HCT116 (cell line): ENCODE results near the gene FICD. TPM values are rescaled to one million over a fixed set of nuclear protein-coding genes. Genes with fewer than 3 reads are reported as not detected.

Source experiments
- ATAC-seq: fragments of 200-7000 bp; cut with Tn5 transposase; 2 replicates; pipeline ENCODE4 v1.9.1; 2020; ENCODE audit warnings: mild to moderate bottlenecking, moderate library complexity
- BruUV-seq: library from RNA; stranded (reverse); fragments of 400-500 nt; replicated peaks from 2 replicates; lab custom pipeline; 2021; lab: Mats Ljungman, UMichigan
- CTCF ChIA-PET: fragments of 300-600 bp; sonication (Branson Sonifier 250); formaldehyde crosslinking; loops from one replicate; lab custom pipeline; 2021; ENCODE audit warnings: antibody characterized with exemption; lab: Charles Lee
- POLR2A ChIA-PET: fragments of 300-600, 350-600 bp; sonication (Branson Sonifier 250); formaldehyde crosslinking; loops from one replicate; lab custom pipeline; 2021; ENCODE audit warnings: antibody characterized with exemption; lab: Charles Lee
- RAD21 ChIA-PET, 2 experiments: fragments of 300-600 bp; sonication (Branson Sonifier 250); formaldehyde crosslinking; loops; one replicate each; lab custom pipeline; 2023; ENCODE audit warnings: low total read pairs in 2 of 2; ENCODE audit not compliant: uncharacterized antibody in 2 of 2, unreplicated experiment in 2 of 2, low non-redundant PET in 1 of 2; lab: Charles Lee
- DNase-seq: peaks from one replicate; pipeline ENCODE4 v3.0.0-alpha.2; 2010; ENCODE audit warnings: low read depth, low spot score
- H2AFZ ChIP-seq: fragments of 200-600 bp; shearing (Covaris generic), sonication (generic); 2 replicates; pipeline ENCODE4 v1.6.1; 2017; ENCODE audit warnings: low read depth, mixed run types, mixed read lengths, antibody characterized with exemption, low read length; ENCODE audit not compliant: poor library complexity, severe bottlenecking
- H3K27ac ChIP-seq: 2 replicates; pipeline ENCODE4 v1.5.1; 2012; ENCODE audit warnings: low read depth, low read length
- H3K27me3 ChIP-seq: fragments of 200-600 bp; sonication (generic); 2 replicates; pipeline ENCODE4 v1.6.1; 2016; ENCODE audit warnings: mixed run types, low read length, mixed read lengths; ENCODE audit not compliant: insufficient read depth
- H3K36me3 ChIP-seq, 2 experiments: fragments of 200-500 bp in 1 of 2; fragments of 200-600 bp in 1 of 2; sonication (Bioruptor generic) in 1 of 2; sonication (generic) in 1 of 2; 2 replicates each; pipeline versions ENCODE4 v1.5.1 to v1.6.1; 2014 to 2016; ENCODE audit warnings: low read length in 2 of 2, inconsistent platforms in 1 of 2, mixed read lengths in 1 of 2, mixed run types in 1 of 2; ENCODE audit not compliant: insufficient read depth in 2 of 2, control insufficient read depth in 1 of 2
- H3K4me1 ChIP-seq, 2 experiments: fragments of 200-600 bp in 1 of 2; sonication (generic) in 1 of 2; 2 replicates each; pipeline versions ENCODE4 v1.5.1 to v1.6.1; 2012 to 2017; ENCODE audit warnings: low read length in 2 of 2, inconsistent platforms in 1 of 2, mild to moderate bottlenecking in 1 of 2, mixed read lengths in 1 of 2, mixed run types in 1 of 2, moderate library complexity in 1 of 2; ENCODE audit not compliant: insufficient read depth in 2 of 2, control insufficient read depth in 1 of 2
- H3K4me2 ChIP-seq: fragments of 200-600 bp; sonication (generic); 2 replicates; pipeline ENCODE4 v1.6.1; 2017; ENCODE audit warnings: mixed run types, low read length, mixed read lengths
- H3K4me3 ChIP-seq, 2 experiments: fragments of 200-600 bp in 1 of 2; sonication (generic) in 1 of 2; replicated peaks in 1 of 2; 2 replicates each; pipeline ENCODE4 v1.5.1; 2011 to 2016; ENCODE audit warnings: low read length in 2 of 2, control low read depth in 1 of 2, low read depth in 1 of 2, mild to moderate bottlenecking in 1 of 2, mixed read lengths in 1 of 2, mixed run types in 1 of 2
- H3K79me2 ChIP-seq: fragments of 200-600 bp; sonication (generic); 2 replicates; pipeline ENCODE4 v1.6.1; 2017; ENCODE audit warnings: mild to moderate bottlenecking, mixed run types, low read length, moderate library complexity, mixed read lengths; ENCODE audit not compliant: insufficient read depth
- H3K9ac ChIP-seq: fragments of 200-600 bp; sonication (generic); 2 replicates; pipeline ENCODE4 v1.6.1; 2016; ENCODE audit warnings: low read length, mixed read lengths
- H3K9me2 ChIP-seq: fragments of 200-600 bp; sonication (generic), shearing (Covaris generic); 2 replicates; pipeline ENCODE4 v1.6.1; 2017; ENCODE audit warnings: mixed run types, mild to moderate bottlenecking, moderate library complexity; ENCODE audit not compliant: insufficient read depth
- H3K9me3 ChIP-seq, 2 experiments: fragments of 200-500 bp in 1 of 2; fragments of 200-600 bp in 1 of 2; sonication (Bioruptor generic) in 1 of 2; sonication (generic) in 1 of 2; 2 replicates each; pipeline ENCODE4 v1.6.1; 2014 to 2017; ENCODE audit warnings: low read length in 2 of 2, mixed read lengths in 2 of 2, inconsistent platforms in 1 of 2, low read depth in 1 of 2, mild to moderate bottlenecking in 1 of 2, mixed run types in 1 of 2, moderate library complexity in 1 of 2; ENCODE audit not compliant: control insufficient read depth in 1 of 2, insufficient read depth in 1 of 2
- H4K20me1 ChIP-seq: fragments of 200-600 bp; sonication (generic), shearing (Covaris generic); 2 replicates; pipeline ENCODE4 v1.6.1; 2017; ENCODE audit warnings: mixed run types, mild to moderate bottlenecking, moderate library complexity; ENCODE audit not compliant: insufficient read depth
- ATF3 ChIP-seq: IDR thresholded peaks from 2 replicates; pipeline ENCODE4 v1.6.1; 2012
- CBX3 ChIP-seq: IDR thresholded peaks from 2 replicates; pipeline ENCODE4 v1.6.1; 2012; ENCODE audit warnings: low read depth
- CTCF ChIP-seq, 3 experiments: fragments of 200-600 bp in 1 of 3; sonication (generic) in 1 of 3; IDR thresholded peaks in 2 of 3; conservative IDR thresholded peaks in 1 of 3; 2 replicates each; pipeline ENCODE4 v1.5.1; 2012 to 2017; ENCODE audit warnings: low read depth in 2 of 3, low read length in 2 of 3, antibody characterized with exemption in 1 of 3, borderline replicate concordance in 1 of 3, control low read depth in 1 of 3, mild to moderate bottlenecking in 1 of 3, mixed read lengths in 1 of 3, mixed run types in 1 of 3, moderate library complexity in 1 of 3; ENCODE audit not compliant: insufficient read depth in 1 of 3
- EGR1 ChIP-seq: IDR thresholded peaks from 2 replicates; pipeline ENCODE4 v1.6.1; 2012; ENCODE audit warnings: low read depth
- ELF1 ChIP-seq: IDR thresholded peaks from 2 replicates; pipeline ENCODE4 v1.6.1; 2012; ENCODE audit warnings: low read depth, borderline replicate concordance
- EZH2 ChIP-seq: fragments of 200-600 bp; sonication (generic); IDR thresholded peaks from 2 replicates; pipeline ENCODE4 v1.6.1; 2017; ENCODE audit warnings: antibody characterized with exemption, mixed run types
- EZH2phosphoT487 ChIP-seq: fragments of 200-600 bp; IDR thresholded peaks from 2 replicates; pipeline ENCODE4 v1.6.1; 2018; ENCODE audit warnings: antibody characterized with exemption, borderline replicate concordance
- JUND ChIP-seq: IDR thresholded peaks from 2 replicates; pipeline ENCODE4 v1.6.1; 2012
- MAX ChIP-seq: IDR thresholded peaks from 2 replicates; pipeline ENCODE4 v1.6.1; 2012
- POLR2AphosphoS5 ChIP-seq: IDR thresholded peaks from 2 replicates; pipeline ENCODE4 v1.6.1; 2011; ENCODE audit warnings: mild to moderate bottlenecking, low read depth, low read length, moderate library complexity
- REST ChIP-seq: IDR thresholded peaks from 2 replicates; pipeline ENCODE4 v1.6.1; 2012; ENCODE audit warnings: low read depth
- SIN3A ChIP-seq: IDR thresholded peaks from 2 replicates; pipeline ENCODE4 v1.6.1; 2012; ENCODE audit warnings: low read depth
- SP1 ChIP-seq: IDR thresholded peaks from 2 replicates; pipeline ENCODE4 v1.6.1; 2012; ENCODE audit warnings: low read depth
- SRF ChIP-seq: IDR thresholded peaks from 2 replicates; pipeline ENCODE4 v1.6.1; 2012; ENCODE audit warnings: low read depth
- YY1 ChIP-seq: IDR thresholded peaks from 2 replicates; pipeline ENCODE4 v1.6.1; 2011; ENCODE audit warnings: low read length, low read depth, moderate library complexity, mild to moderate bottlenecking; ENCODE audit not compliant: insufficient replicate concordance; ENCODE audit errors: extremely low read depth
- ZBTB33 ChIP-seq: IDR thresholded peaks from 2 replicates; pipeline ENCODE4 v1.6.1; 2011; ENCODE audit warnings: mild to moderate bottlenecking, low read length, moderate library complexity; ENCODE audit not compliant: insufficient replicate concordance; ENCODE audit errors: extremely low read depth
- ZFX ChIP-seq: fragments of 450-650 bp; IDR thresholded peaks from 2 replicates; pipeline ENCODE4 v1.6.1; 2017
- intact Hi-C: fragments of 100-400 bp; cut with micrococcal nuclease; formaldehyde crosslinking; loops from 2 replicates; pipeline ENCODE4 v1.10.0; 2022
- total RNA-seq: library from RNA; stranded (reverse); gene quantifications from one replicate; pipeline ENCODE4 v1.2.1, GENCODE V29; 2021; ENCODE audit not compliant: unreplicated experiment

FICD gene
- total RNA-seq, 1 experiment from 2014 or later: 5.1 TPM

- H3K9me3 ChIP-seq: no peaks in the 10 kb centered on the region
- POLR2A ChIA-PET: interaction anchor here (0.7 kb wide), 1 partner anchor 53 kb away, joined by 3 read pairs; no protein-coding TSS in a partner anchor
- CTCF ChIA-PET: interaction anchor here (0.9 to 2.0 kb wide), 3 partner anchors 53 to 239 kb away, joined by 3 to 11 read pairs (median 6); no protein-coding TSS in a partner anchor
- H3K9me2 ChIP-seq: no peaks in the 10 kb centered on the region
- H2AFZ ChIP-seq: no peak overlapping the region
- BruUV-seq: no TSS peak
- intact Hi-C loops: loop anchor here (5.0 to 10.0 kb wide), 2 partner anchors 270 to 387 kb away; no protein-coding TSS in a partner anchor
- peak overlapping the region; percentile 55 for H3K9ac ChIP-seq
- ATAC-seq (no peak), DNase-seq (no peak)
- peaks cover 26 to 38% of the 10 kb centered on the region in 2 experiments for H3K36me3 ChIP-seq
- H3K4me3 ChIP-seq: no peak overlapping the region
- H3K4me2 ChIP-seq: peak overlapping the region; percentile 51; the same call in 1 of the 2 replicates
- peaks cover 32% of the 10 kb centered on the region for H3K79me2 ChIP-seq
- H3K4me1 ChIP-seq: peaks cover 23 to 39% of the 10 kb centered on the region in 2 experiments
- RAD21 ChIA-PET: no interaction called here
- peak overlapping the region; percentile 58; the same call in 1 of the 2 replicates for H3K27ac ChIP-seq
- TF ChIP-seq ATF3 (no peak), ZBTB33 (no peak), SRF (no peak), POLR2AphosphoS5 (no peak), CTCF (IDR thresholded peaks at IDR 0.05 in 2 of 3, conservative IDR thresholded peaks at IDR 0.05 in 1 of 3; ENCODE audit: borderline replicate concordance in 1 of 3, insufficient read depth in 1 of 3, low read depth in 2 of 3, low read length in 2 of 3) (no peak), EZH2phosphoT487 (no peak), ELF1 (no peak), ZFX (no peak), JUND (no peak), YY1 (no peak), CBX3 (no peak), MAX (no peak), SP1 (no peak), EZH2 (no peak), REST (no peak), SIN3A (no peak), EGR1 (no peak)
- no peaks in the 10 kb centered on the region for H4K20me1 ChIP-seq
- no peaks in the 10 kb centered on the region for H3K27me3 ChIP-seq
Measured at GRCh38 chr12:108565146-108565545, 50.1 kb downstream of the FICD start.
